ENCODE data around the gene PLS1.
A peak's percentile ranks its signal among the peaks of the same experiment; 100 is the strongest.
"Not testable (repeated sequence)": the region's sequence is repeated elsewhere in the genome, so short reads cannot be mapped to it uniquely, and the experiment has no call there.

PLS1 gene, protein sequence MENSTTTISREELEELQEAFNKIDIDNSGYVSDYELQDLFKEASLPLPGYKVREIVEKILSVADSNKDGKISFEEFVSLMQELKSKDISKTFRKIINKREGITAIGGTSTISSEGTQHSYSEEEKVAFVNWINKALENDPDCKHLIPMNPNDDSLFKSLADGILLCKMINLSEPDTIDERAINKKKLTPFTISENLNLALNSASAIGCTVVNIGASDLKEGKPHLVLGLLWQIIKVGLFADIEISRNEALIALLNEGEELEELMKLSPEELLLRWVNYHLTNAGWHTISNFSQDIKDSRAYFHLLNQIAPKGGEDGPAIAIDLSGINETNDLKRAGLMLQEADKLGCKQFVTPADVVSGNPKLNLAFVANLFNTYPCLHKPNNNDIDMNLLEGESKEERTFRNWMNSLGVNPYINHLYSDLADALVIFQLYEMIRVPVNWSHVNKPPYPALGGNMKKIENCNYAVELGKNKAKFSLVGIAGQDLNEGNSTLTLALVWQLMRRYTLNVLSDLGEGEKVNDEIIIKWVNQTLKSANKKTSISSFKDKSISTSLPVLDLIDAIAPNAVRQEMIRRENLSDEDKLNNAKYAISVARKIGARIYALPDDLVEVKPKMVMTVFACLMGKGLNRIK

DNA sequence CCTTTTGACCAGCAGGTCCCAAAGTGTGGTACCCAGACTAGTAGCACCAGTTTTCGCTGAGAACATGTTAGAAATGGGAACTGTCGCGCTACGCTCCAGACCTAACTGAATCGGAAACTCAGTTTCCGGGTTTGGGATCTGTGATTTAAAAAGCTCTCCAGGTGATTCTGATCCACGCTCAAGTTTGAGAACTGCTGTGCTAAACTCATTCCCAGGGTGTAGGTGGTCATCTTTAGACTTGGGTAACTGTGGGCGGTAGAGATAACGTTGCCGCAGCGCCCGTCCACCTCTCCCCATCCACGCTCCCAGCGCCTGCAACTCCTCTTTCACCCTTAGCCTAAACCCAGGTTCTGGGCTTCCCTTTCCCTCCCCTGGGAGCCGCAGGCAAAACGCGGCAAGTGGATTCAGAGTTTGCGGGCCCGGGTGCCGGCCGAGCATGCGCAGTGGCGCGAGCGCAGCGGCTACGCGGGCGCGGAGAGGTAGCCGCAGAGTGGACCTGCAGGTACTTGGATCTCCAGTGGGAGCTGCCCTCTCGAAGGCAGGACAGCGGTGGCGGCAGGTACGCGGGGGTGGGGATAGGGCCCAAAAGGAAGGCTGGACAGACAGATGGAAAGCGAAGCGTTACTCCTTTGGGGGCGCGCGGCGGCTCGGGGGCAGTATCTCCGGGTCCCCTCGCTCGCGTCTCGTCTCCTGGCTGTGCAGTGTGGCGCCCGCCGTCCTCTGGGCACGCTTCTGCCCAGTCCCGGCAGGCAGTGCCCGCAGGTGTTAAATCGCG lies at the start of gene PLS1:
Gene PLS1, plus strand, starts transcription at position 443 of the 775 bp plus-strand sequence. CDS start 67,845 bp downstream, outside the sequence.
- peak; percentile 36 for DNase-seq (ENCODE audit: low spot score)

GRCh38 chr3:142549986-142550385 lies 46.2 kb upstream of the PLS1 start:
- DNase-seq (ENCODE audit: low spot score) = no peak

DNA sequence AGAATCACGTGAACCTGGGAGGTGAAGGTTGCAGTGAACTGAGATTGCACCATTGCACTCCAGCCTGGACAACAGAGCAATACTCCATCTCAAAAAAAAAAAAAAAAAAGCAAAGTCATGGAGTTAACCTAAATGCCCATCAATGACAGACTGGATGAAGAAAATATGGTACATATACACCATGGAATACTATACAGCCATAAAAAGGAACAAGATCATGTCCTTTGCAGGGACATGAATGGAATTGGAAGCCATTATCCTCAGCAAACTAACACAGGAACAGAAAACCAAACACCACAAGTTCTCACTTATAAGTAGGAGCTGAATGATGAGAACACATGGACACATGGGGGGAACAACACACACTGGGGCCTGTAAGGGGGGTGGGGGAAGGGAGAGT lies 43.6 kb upstream of the PLS1 start:
- DNase-seq (ENCODE audit: low spot score) = not testable (repeated sequence)

GRCh38 chr3:142553741-142554140 lies 42.5 kb upstream of the PLS1 start:
- no peak for DNase-seq (ENCODE audit: low spot score)

GRCh38 chr3:142560118-142560517 lies 36.1 kb upstream of the PLS1 start:
- no peak for DNase-seq (ENCODE audit: low spot score)

DNA sequence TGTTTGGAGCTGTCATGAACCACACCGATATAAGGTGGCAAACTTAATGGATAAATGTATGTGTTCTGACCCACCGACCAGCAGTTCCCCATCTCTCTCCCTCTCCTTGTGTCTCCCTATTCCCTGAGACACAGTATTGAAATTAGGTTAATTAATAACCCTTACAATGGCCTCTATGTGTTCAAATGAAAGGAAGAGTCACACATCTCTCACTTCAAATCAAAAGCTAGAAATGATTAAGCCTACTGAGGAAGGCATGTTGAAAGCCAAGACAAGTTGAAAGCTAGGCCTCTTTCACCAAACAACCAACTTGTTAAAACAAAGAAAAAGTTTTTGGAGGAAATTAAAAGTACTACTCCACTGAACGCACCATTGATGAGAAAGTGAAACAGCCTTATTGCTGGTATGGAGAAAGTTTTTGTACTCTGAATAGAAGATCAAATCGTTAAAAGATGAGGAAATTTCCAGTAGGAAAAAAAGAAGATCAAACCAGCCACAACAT lies 32.6 kb upstream of the PLS1 start:
- DNase-seq (ENCODE audit: low spot score) = no peak

GRCh38 chr3:142566096-142566495 lies 30.1 kb upstream of the PLS1 start:
- DNase-seq (ENCODE audit: low spot score) = no peak

- DNase-seq (ENCODE audit: low spot score) = no peak
These were observed 27.7 kb upstream of the PLS1 start for GRCh38 chr3:142568393-142569017.

GRCh38 chr3:142569422-142569821 lies 26.8 kb upstream of the PLS1 start:
- DNase-seq (ENCODE audit: low spot score) = not testable (repeated sequence)

DNA sequence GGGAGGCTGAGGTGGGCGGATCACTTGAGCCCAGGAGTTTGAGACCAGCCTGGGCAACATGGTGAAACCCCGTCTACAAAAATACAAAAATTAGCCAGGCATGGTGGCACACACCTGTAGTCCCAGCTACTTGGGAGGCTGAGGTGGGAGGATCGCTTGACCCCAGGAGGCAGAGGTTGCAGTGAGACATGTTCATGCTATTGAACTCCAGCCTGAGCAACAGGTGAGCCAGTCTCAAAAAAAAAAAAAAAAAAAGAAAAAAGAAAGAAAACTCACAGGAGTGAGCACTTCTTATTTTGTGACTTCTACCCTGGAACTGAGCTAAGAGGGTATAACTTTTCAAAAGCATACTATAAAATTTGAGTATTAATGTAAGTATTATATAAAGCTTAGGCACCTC lies 22.0 kb upstream of the PLS1 start:
- not testable (repeated sequence) for DNase-seq (ENCODE audit: low spot score)

DNA sequence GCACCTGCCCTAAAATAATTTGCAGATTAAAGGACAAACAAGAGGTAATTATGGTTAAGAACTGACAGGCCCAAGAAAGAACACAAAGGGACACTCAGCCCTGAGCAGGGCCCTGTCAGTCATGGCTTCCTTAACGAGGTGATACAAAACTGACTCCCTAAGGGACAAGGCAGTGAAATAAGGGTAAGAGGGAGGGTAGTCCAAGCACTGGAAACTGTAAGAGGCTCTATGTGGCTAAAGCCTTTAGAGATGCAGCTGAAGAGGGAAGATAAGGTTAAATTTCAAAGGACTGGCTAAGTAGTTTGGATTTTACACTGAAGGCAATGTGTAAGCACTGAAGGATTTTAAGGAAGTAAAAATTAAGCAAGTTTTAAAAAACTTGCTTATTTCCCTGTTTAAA lies 21.5 kb upstream of the PLS1 start:
- no peak for DNase-seq (ENCODE audit: low spot score)

DNA sequence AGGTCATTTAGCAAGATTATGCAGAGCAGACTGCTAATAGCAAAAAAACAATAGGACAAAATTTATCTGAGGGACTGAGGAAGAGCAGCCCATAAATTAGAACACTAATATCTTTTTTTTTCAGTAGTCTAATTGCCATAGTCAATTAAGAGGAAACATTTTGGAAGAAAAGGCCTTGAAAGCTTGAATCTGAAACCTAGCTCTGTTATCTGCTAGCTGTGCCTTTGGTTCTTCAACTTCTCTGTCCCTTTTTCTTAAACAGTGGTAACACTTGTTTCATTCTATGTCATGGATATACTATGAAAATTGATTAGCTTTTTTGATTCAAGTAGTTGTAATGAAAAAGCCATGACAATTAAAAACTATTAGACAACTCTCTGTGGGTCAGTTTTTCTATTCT lies 19.4 kb upstream of the PLS1 start:
- DNase-seq (ENCODE audit: low spot score) = no peak

GRCh38 chr3:142577696-142578328 lies 18.4 kb upstream of the PLS1 start:
- peak; percentile 35 for DNase-seq (ENCODE audit: low spot score)

- peak; percentile 86 for DNase-seq (ENCODE audit: low spot score)
These were observed 17.6 kb upstream of the PLS1 start, which contains the start of gene ATR for GRCh38 chr3:142578329-142579223. Gene ATR (minus strand): TSS chr3:142578733. CDS start chr3:142578704, 29 bp downstream.

DNA sequence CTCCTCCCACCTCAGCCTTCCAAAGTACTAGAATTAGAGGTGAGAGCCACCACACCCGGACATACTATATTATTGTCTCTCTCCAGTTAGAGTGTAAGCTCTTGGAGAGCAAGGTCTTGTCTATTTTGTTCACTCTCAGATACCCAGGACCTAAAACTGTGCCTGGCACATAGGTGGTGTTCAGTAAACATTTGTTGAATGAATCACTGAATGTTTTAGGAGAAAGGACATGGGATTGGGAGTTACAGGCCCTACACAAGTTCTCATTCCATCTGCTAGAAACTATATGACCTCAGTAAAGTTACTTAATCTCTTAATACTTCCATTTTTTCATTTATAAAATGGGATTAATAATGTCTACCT lies 16.2 kb upstream of the PLS1 start:
- no peak for DNase-seq (ENCODE audit: low spot score)

DNA sequence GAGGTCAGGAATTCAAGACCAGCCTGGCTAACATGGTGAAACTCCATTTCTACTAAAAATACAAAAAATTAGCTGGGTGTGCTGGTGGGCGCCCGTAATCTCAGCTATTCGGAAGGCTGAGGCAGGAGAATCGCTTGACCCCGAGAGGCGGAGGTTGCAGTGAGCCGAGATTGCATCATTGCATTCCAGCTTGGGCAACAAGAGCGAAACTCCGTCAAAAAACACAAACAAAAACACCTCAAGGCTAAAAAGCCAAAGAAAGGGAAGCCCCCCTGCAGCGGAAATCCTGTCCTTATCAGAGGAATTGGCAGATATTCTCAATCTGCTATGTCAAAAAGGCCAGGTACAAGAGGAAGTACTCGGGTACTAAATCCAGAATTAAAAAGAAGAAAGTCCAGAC lies 15.1 kb upstream of the PLS1 start:
- DNase-seq (ENCODE audit: low spot score) = not testable (repeated sequence)

DNA sequence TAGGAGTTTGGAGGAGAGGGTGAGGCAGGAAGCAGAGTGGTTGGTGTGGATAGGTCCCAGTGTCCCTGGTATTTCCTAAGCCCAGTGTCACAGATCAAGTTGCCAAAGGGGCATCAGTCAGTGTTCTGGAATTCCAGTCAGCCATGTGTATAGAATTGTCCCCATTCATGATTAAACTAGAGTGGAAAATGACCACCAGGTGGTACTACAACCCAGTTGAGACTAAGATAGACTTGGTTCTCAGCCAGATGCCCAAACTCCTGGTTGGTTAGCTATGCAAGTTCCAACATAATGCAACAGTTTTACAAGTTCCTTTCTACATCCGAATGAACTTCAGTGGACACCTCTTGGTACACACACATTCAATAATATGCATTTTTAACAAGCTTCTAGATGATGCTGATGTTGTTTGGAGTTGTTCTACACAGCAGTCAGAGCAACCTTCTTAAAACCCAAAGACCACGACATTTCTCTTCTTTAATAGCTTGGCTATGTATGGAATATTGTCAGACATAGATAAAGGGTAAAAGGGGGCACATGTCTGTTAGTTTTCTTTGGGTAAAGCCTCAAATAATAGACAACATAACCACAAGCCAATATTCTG lies 9.3 kb upstream of the PLS1 start:
- peak; percentile 68 for DNase-seq (ENCODE audit: low spot score)

GRCh38 chr3:142588703-142589102 lies 7.5 kb upstream of the PLS1 start:
- DNase-seq (ENCODE audit: low spot score) = no peak

- not testable (repeated sequence) for DNase-seq (ENCODE audit: low spot score)
These were observed 3.9 kb upstream of the PLS1 start for GRCh38 chr3:142592268-142592667.

- DNase-seq (ENCODE audit: low spot score) = no peak
These were observed 1.1 kb upstream of the PLS1 start for GRCh38 chr3:142595141-142595540.

Data from kidney capillary endothelial cell (primary cell).